IPS-18c (cell line): ENCODE results near the gene SYTL3.

ENCODE experiments used
- H3K4me3 ChIP-seq: 2 replicates; pipeline ENCODE4 v1.7.0; 2013; ENCODE audit warnings: low read depth, mild to moderate bottlenecking, low read length, moderate library complexity; ENCODE audit not compliant: insufficient read depth
- H3K9me3 ChIP-seq: one replicate; pipeline ENCODE4 v1.6.1; 2013; ENCODE audit warnings: mild to moderate bottlenecking, low read length, moderate library complexity; ENCODE audit not compliant: control insufficient read depth, insufficient read depth

Gene SYTL3

DNA sequence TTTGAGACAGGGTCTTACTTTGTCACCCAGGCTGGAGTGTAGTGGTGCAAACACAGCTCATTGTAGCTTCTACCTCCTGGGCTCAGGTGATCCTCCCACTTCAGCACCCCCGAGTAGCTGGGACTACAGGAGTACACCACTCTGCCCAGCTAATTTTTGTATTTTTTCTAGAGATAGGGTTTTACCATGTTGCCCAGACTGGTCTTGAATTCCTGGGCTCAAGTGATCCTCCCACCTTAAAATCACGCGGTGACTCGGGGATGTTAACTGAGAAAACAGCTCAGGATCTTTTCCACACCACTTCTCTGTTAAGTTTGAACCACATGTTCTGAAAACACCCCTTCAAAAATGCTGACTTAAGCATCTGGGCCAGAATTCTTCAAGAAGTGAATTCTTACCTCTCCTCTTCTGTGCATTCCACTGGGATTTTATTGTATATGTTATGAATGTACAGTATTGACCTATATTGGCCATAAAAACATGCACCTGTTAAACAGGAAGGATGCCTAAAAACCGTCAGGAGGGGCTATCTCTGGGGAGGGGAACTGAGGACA, 72.4 kb downstream of the SYTL3 start:
- Histone ChIP-seq H3K9me3 (no peaks in the 10 kb centered on the region), H3K4me3 (no peak overlapping the region)

DNA sequence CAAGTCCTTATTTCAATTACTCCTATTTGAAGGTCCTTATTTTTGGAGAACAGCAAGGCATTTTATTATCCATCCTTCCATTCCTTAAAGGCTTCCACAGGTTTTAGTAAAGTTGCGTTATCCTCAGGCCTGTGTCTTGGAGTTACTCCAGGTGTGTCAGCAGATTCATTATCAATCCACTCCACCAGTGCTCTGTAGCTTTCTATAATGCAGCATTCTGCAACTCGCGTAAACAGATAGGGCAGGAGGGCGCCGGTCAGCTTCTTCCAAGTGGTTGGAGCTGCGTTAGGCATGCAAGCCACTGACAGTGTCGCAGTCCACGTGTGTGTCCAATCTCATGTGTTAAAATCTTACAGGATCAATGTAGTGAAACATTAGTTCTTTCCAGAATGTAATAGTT, 75.8 kb downstream of the SYTL3 start:
- Histone ChIP-seq H3K9me3 (peaks cover 2% of the 10 kb centered on the region), H3K4me3 (no peak overlapping the region)

DNA sequence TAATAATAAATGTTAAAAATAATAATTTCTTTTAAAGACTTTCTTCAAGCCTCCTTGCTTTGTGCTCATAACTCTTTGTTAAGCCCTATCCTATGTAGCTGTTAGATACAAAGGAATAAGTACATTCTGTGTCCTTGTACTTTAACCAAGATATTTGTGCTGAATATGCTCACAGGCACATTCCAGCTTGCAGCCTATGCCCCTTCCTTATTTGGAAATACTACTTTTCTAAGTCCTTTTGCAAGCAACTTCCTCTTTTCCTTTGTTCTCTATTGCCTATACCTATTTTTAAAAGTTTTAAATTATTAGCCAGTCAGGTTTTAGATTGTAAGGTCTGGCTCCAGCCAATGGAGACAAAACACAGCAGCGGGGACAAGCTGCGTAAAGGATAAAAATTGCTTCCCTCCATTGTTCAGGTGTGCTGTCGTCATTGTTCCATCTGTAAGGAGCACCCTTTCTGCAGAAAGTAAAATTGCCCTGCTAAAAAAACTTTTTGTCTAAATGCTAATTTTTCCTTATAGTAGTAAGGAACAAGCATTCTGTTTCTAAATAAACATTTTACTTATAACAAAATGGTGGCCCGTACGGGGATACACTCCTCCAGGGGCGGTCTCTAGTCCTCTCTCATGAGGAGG, 80.2 kb downstream of the SYTL3 start:
- Histone ChIP-seq H3K9me3 (peaks cover 2% of the 10 kb centered on the region), H3K4me3 (no peak overlapping the region)

DNA sequence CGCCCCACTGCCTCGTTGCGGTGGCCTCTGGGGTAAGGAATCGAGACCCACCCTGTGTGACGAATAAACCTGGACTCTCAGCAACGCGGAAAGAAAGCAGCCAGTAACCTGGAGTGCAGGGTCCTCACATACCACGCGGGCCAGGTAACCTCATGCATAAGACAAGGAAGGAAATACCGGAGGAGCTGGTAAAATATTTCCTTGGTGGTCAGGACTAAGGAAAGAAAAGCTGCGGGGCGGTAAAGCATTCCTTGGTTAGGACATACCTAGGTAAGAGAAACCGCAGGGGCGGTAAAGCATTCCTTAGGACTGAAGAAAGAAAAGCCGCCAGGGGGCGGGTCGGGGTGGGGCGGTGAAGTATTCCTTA, 80.7 kb downstream of the SYTL3 start:
- H3K4me3 ChIP-seq: no peak overlapping the region
- H3K9me3 ChIP-seq: peaks cover 2% of the 10 kb centered on the region

DNA sequence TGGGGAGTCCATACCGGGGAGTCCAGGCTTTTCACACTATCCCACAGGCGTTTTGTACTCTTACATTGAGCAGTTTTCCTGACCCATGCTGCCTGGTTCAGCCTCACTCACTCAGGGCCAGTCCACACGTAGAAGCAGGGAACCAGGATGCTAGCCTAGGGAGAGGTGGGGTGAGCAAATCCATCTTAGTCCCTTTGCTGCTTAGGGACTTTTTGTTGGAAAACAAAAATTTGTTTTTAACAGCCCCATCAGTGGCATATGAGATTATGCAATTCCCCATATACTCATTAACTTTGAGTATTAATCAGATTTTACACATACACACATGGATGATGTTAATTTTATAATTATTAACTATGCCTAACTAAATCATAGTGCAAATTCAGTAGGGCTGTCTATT, 85.2 kb downstream of the SYTL3 start:
- no peaks in the 10 kb centered on the region for H3K9me3 ChIP-seq

DNA sequence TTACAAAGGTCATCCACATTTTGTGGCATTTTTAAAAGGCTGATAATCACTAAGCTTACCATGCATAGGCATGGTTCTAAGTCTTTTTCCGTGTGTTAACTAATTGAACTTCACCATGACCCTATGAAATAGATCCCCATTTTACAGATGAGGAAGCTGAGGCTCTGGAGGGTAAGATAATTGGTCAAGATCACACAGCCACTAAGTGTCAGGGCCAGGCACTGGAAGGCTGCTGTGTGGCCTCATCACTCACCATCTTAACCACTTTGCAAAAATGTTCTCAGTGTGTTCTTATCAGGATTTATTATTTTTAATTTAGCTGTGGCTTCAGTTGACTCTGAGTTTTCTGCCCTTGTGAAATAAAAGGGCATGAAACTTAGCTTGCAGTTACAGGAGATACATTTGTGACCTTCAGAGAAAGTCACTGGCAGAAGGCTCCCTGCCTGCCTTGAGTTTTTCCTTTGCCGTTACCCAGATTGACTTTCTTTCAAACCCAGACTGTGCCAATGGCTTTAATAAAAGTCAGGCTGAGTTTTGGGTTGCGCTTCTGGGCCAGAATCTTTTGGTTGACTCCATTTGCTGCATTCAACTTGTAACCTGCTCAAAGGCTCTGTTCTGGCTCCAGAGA, 87.3 kb downstream of the SYTL3 start:
- Histone ChIP-seq H3K9me3 (no peaks in the 10 kb centered on the region), H3K4me3 (no peak overlapping the region)

More for the DNA sequence above, 85.2 kb downstream of the SYTL3 start:
- no peak overlapping the region for H3K4me3 ChIP-seq

DNA sequence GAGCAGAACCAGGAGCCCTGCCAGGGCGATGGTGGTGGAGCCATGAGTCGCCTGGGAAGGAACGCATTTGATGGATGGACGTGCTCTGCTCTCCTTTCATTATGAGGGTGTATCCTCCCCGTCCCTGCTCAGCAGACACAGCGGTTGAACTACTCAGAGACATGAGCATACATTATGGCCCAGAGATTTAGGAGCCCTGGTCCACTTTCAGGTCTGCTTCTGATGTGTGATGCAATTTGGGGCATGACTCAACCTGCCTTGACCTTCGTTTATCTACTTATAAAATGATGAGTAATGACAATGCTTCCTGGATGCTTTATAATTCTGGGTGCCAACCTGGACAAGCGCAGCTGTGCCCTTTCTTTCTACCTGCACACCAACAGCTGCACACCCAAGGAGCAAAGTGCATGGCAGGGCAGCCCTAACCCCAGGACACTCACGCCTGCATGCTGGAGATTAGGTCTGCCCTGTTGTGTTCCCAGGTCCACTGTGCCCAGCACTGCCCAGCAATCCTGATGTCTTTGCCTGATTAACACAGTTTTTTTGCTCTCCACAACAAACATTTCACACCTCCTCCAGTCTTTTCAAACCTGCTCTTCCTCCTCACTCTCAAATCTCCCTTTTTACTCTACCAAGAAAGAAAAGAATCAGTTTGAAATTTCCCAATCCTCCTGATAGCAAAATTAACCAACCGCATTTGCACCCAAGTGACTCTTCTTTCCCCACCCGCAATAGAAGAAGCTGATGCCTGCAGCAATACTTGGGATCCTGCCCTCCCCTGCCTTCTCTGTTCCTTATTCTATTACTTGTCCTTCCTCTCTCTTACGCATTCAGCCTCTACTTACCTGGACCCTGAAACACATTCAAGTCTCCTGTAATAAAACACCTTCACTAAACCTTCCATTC, 88.1 kb downstream of the SYTL3 start:
- no peak overlapping the region for H3K4me3 ChIP-seq
- no peaks in the 10 kb centered on the region for H3K9me3 ChIP-seq

DNA sequence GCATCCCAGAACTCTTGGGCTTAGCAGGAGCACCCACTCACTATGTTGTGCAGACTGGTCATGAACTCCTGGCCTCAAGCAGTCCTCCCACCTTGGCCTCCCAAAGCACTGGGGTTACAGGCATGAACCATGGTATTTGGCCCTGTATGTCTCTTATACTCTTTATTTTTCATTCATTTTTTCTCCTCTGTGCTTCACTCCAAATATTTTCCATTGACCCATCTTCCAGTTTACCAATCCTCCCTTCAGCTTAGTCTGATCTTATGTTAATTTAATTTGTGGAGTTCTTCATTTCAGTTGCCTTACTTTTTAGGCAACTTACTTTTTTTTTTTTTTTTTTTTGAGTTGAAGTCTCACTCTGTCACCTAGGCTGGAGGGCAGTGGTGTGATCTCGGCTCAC, 89.8 kb downstream of the SYTL3 start:
- Histone ChIP-seq H3K4me3 (no peak overlapping the region), H3K9me3 (no peaks in the 10 kb centered on the region)

DNA sequence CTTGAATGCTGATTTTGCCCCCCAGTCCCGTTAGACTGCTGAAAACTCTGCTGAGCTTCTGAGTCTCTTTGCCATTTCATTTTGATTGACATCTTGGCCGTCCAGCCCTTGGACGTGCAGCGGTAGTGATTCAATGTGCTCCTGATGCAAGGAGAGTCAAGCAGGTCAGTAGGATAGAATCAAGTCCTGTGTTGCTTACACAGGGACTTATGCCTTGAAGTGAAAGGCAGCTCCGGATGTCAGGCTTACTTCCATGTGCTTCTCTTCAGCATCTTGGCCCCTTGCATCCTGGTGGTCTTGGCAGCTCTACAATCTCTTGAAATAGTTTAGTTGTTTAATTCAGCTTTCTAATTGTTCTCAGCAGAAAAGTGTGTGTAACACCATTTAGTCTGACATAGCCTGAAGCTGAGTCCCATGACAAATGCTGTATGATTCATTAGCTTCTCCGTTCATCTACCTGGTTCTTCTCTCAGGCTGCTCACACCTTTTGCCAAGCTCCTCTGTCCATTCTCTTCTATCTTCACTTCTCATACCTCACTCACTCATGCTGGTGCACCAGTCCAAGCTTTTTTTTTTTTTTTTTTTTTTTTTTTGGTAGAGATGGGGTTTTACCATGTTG, 93.3 kb downstream of the SYTL3 start:
- no peaks in the 10 kb centered on the region for H3K9me3 ChIP-seq
- H3K4me3 ChIP-seq: no peak overlapping the region

DNA sequence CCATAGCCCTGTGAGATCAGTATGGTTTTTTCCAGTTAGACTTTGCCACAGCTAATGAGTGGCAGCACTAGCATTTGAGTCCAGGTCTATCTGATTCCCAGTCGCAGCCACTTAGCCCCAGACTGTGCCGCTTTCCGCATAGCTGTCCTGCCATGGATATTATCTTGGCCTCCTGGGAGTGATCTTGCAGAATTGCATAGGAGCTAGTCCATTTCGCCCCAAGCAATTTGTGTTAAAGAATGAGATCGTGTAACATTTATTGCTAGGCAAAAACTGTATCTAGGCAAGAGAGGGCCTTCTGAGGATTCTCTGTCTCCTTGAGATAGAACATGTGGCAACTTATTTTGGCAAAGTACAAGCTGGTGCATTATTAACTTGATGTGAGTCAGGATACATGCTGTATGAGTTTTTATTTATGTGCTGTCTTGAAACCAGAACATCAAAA, 95.2 kb downstream of the SYTL3 start:
- Histone ChIP-seq H3K9me3 (no peaks in the 10 kb centered on the region), H3K4me3 (no peak overlapping the region)

DNA sequence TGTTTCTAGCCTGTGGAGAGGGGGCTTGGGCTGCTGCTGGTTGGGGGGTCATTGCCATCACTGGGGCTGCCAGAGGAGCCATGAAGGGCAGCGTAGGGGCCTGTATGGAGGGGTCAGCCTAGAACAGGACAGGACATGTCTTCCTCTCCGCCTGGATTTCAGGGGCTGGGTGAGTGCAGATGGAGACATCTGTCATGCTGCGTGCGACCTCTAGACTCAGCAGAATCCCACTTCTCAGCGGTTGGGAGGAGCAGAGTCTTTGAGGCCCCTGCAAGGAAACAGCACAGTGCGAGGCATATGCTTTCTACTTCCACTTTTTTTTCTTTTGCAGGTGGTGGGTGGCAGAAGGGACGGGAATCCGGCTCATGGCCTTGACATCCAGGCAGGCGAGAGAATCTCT, 101.4 kb downstream of the SYTL3 start:
- Histone ChIP-seq H3K9me3 (no peaks in the 10 kb centered on the region), H3K4me3 (no peak overlapping the region)

DNA sequence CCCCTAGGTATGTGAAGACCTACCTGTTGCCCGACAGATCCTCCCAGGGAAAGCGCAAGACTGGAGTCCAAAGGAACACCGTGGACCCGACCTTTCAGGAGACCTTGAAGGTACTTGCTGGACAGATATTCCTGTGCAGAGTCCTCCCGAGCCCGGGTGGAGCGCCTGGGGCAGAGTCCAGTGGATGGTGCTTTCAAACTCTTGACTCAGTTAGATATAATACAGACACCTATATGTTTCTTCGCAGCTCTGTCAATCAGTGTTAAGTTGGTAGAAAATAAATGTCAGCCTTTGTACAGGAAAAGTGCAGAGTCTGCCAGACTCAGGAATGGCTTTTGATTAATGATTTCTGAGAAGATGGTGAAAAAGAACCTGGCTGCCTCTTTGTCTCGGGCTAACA, 102.1 kb downstream of the SYTL3 start:
- Histone ChIP-seq H3K9me3 (no peaks in the 10 kb centered on the region), H3K4me3 (no peak overlapping the region)

DNA sequence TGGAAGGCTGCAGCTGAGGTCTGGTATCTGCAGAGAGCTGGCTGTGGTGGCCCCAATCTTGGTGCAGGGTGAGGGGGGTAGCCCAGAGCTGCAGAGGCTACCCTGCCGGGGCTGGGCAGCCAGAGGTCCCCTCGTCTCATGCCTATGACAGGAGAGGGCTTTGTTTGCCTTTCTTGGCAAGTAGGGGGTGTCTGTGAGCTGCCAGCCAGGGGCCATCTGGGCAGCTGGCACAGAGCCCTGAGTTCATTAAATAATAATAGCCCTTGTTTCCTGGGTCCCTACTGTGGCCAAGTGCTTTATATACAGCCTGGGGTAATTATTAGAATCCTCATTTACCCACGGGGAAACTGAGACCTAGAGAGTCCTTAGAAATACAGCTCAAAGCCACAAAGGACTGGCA, 102.8 kb downstream of the SYTL3 start:
- Histone ChIP-seq H3K4me3 (no peak overlapping the region), H3K9me3 (no peaks in the 10 kb centered on the region)

DNA sequence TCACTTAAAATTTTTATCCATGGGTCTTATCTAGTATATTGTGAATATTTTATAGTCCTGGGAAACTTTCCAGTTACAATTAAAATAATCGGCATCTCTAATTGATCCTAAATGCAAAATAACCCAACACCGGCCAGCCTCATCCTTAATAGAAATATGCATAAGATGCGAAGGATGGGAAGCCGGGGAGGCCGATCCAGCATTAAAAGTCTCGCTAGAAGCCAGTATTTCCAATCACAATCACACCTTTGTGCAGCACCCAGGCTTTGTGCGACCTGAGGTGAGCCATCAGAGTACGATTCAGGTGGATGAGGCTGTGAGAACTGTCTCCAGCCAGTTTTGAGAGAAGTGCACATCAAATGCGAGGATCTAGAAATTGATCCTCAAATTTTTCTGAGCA, 104.0 kb downstream of the SYTL3 start:
- no peaks in the 10 kb centered on the region for H3K9me3 ChIP-seq
- H3K4me3 ChIP-seq: no peak overlapping the region

DNA sequence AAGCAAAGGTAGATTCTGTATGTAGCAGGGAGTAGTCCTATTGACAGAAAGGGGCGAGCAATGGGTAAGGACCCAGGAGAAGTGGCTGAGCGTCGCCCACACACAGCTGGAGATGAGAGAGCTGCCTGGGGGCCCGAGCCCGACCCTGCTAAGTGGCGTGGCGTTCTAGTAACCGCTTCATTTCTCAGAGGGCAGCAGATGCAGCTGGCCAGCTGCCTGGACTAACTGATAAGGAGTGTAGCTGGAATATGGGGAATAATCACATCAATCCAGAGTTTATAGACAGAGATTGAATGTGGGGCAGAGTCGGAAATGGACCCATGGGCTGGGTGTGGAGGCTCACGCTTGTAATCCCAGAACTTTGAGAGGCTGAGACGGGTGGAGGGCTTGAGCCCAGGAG, 104.9 kb downstream of the SYTL3 start:
- no peak overlapping the region for H3K4me3 ChIP-seq
- H3K9me3 ChIP-seq: no peaks in the 10 kb centered on the region

DNA sequence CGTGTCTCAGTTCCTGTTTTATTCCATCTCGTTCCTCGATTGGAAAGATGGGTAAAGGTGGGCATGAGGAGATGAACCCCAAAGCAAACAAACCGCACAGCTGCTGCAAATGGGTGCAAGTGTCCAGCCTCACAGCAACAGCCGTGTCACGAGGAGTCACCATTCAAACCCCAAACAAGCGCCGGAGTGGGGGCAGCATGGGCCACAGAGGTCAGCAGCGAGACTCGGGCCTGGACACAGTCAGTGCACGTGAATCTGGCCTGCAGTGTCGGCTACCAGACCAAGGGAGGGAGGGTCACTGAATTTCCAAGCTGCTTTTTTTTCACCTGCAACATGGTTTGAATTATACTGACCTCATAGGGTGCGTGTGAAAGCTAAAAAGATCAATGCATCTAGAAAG, 105.8 kb downstream of the SYTL3 start:
- Histone ChIP-seq H3K4me3 (no peak overlapping the region), H3K9me3 (no peaks in the 10 kb centered on the region)

DNA sequence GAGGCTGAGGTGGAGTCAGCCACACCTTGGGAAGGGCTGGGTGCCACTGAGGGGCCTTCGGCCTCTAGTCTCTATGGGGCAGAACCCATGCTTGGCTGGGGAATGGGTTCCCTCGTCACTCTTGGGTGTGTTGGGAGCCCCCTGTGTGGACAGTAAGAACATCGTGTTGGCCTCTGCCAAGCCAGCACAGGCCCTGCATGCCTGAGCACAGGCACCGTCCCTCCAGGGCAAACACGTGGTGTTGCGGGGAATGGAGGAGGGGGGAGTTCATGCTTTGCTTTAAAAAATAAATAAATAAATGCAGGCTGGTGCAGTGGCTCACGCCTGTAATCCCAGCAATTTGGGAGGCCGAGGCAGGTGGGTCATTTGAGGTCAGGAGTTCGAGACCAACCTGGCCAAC, 106.3 kb downstream of the SYTL3 start:
- Histone ChIP-seq H3K4me3 (no peak overlapping the region), H3K9me3 (no peaks in the 10 kb centered on the region)
